Measurements from ENCODE around the gene SLIT1.
"Not testable (repeated sequence)": the region's sequence is repeated elsewhere in the genome, so short reads cannot be mapped to it uniquely, and the experiment has no call there.

SLIT1 gene

GRCh38 chr10:97034301-97034700 lies 151.5 kb downstream of the SLIT1 start:
- TF ChIP-seq POLR2A (IDR thresholded peaks at IDR 0.05; ENCODE audit: low read depth, low read length) = no peak
- no peak for TF ChIP-seq TAF1 (IDR thresholded peaks at IDR 0.05; ENCODE audit: borderline replicate concordance, low read depth, low read length)
- no peak for TF ChIP-seq POLR2AphosphoS5 (IDR thresholded peaks at IDR 0.05; ENCODE audit: low read depth, low read length)
- FAIRE-seq = no peak
- DNase-seq (ENCODE audit: insufficient read length) = no peak

GRCh38 chr10:97033841-97034240 lies 151.9 kb downstream of the SLIT1 start:
- FAIRE-seq = not testable (repeated sequence)

GRCh38 chr10:97032624-97033023 lies 153.1 kb downstream of the SLIT1 start:
- TF ChIP-seq POLR2A (IDR thresholded peaks at IDR 0.05; ENCODE audit: low read depth, low read length) (no peak), TAF1 (IDR thresholded peaks at IDR 0.05; ENCODE audit: borderline replicate concordance, low read depth, low read length) (no peak), POLR2AphosphoS5 (IDR thresholded peaks at IDR 0.05; ENCODE audit: low read depth, low read length) (no peak)

More at GRCh38 chr10:97033841-97034240, 151.9 kb downstream of the SLIT1 start:
- not testable (repeated sequence) for DNase-seq (ENCODE audit: insufficient read length)

GRCh38 chr10:97031459-97031858 lies 154.3 kb downstream of the SLIT1 start:
- FAIRE-seq (no peak), DNase-seq (ENCODE audit: insufficient read length) (no peak)
- no peak for TF ChIP-seq POLR2A (IDR thresholded peaks at IDR 0.05; ENCODE audit: low read depth, low read length)
- TF ChIP-seq POLR2AphosphoS5 (IDR thresholded peaks at IDR 0.05; ENCODE audit: low read depth, low read length) = no peak
- TF ChIP-seq TAF1 (IDR thresholded peaks at IDR 0.05; ENCODE audit: borderline replicate concordance, low read depth, low read length) = no peak

More at GRCh38 chr10:97032624-97033023, 153.1 kb downstream of the SLIT1 start:
- FAIRE-seq (no peak), DNase-seq (ENCODE audit: insufficient read length) (no peak)

- TF ChIP-seq POLR2A (IDR thresholded peaks at IDR 0.05; ENCODE audit: low read depth, low read length) (no peak), POLR2AphosphoS5 (IDR thresholded peaks at IDR 0.05; ENCODE audit: low read depth, low read length) (no peak)
- FAIRE-seq (no peak), DNase-seq (ENCODE audit: insufficient read length) (no peak)
Measured at GRCh38 chr10:97030894-97031293, 154.9 kb downstream of the SLIT1 start.

- no peak for DNase-seq (ENCODE audit: insufficient read length)
- TF ChIP-seq POLR2A (IDR thresholded peaks at IDR 0.05; ENCODE audit: low read depth, low read length) (no peak), POLR2AphosphoS5 (IDR thresholded peaks at IDR 0.05; ENCODE audit: low read depth, low read length) (no peak), TAF1 (IDR thresholded peaks at IDR 0.05; ENCODE audit: borderline replicate concordance, low read depth, low read length) (no peak)
- FAIRE-seq = no peak
Measured at GRCh38 chr10:97029271-97029670, 156.5 kb downstream of the SLIT1 start.

- DNase-seq (ENCODE audit: insufficient read length) (no peak), FAIRE-seq (no peak)
- no peak for TF ChIP-seq TAF1 (IDR thresholded peaks at IDR 0.05; ENCODE audit: borderline replicate concordance, low read depth, low read length)
- no peak for TF ChIP-seq POLR2AphosphoS5 (IDR thresholded peaks at IDR 0.05; ENCODE audit: low read depth, low read length)
- no peak for TF ChIP-seq POLR2A (IDR thresholded peaks at IDR 0.05; ENCODE audit: low read depth, low read length)
Measured at GRCh38 chr10:97028832-97029178, 157.0 kb downstream of the SLIT1 start.

- no peak for FAIRE-seq
- no peak for DNase-seq (ENCODE audit: insufficient read length)
- TF ChIP-seq POLR2AphosphoS5 (IDR thresholded peaks at IDR 0.05; ENCODE audit: low read depth, low read length) (no peak), TAF1 (IDR thresholded peaks at IDR 0.05; ENCODE audit: borderline replicate concordance, low read depth, low read length) (no peak), POLR2A (IDR thresholded peaks at IDR 0.05; ENCODE audit: low read depth, low read length) (no peak)
Measured at GRCh38 chr10:97028126-97028831, 157.5 kb downstream of the SLIT1 start.

GRCh38 chr10:97025613-97026242 lies 160.0 kb downstream of the SLIT1 start:
- DNase-seq (ENCODE audit: insufficient read length) (no peak), FAIRE-seq (peak; percentile 96)
- no peak for TF ChIP-seq POLR2A (IDR thresholded peaks at IDR 0.05; ENCODE audit: low read depth, low read length)
- TF ChIP-seq TAF1 (IDR thresholded peaks at IDR 0.05; ENCODE audit: borderline replicate concordance, low read depth, low read length) = no peak
- no peak for TF ChIP-seq POLR2AphosphoS5 (IDR thresholded peaks at IDR 0.05; ENCODE audit: low read depth, low read length)

GRCh38 chr10:97024168-97025073 lies 161.3 kb downstream of the SLIT1 start:
- FAIRE-seq = peak; percentile 60
- no peak for TF ChIP-seq POLR2A (IDR thresholded peaks at IDR 0.05; ENCODE audit: low read depth, low read length)
- TF ChIP-seq TAF1 (IDR thresholded peaks at IDR 0.05; ENCODE audit: borderline replicate concordance, low read depth, low read length) = no peak
- no peak for TF ChIP-seq POLR2AphosphoS5 (IDR thresholded peaks at IDR 0.05; ENCODE audit: low read depth, low read length)

GRCh38 chr10:97023401-97024167 lies 162.2 kb downstream of the SLIT1 start:
- no peak for FAIRE-seq
- DNase-seq (ENCODE audit: insufficient read length) = no peak
- TF ChIP-seq POLR2AphosphoS5 (IDR thresholded peaks at IDR 0.05; ENCODE audit: low read depth, low read length) = no peak
- TF ChIP-seq POLR2A (IDR thresholded peaks at IDR 0.05; ENCODE audit: low read depth, low read length) = no peak
- no peak for TF ChIP-seq TAF1 (IDR thresholded peaks at IDR 0.05; ENCODE audit: borderline replicate concordance, low read depth, low read length)

More at GRCh38 chr10:97024168-97025073, 161.3 kb downstream of the SLIT1 start:
- no peak for DNase-seq (ENCODE audit: insufficient read length)

Data from GM12892 (cell line).